ENCODE measurements around the gene SRSF6.

The SRSF6 gene

DNA sequence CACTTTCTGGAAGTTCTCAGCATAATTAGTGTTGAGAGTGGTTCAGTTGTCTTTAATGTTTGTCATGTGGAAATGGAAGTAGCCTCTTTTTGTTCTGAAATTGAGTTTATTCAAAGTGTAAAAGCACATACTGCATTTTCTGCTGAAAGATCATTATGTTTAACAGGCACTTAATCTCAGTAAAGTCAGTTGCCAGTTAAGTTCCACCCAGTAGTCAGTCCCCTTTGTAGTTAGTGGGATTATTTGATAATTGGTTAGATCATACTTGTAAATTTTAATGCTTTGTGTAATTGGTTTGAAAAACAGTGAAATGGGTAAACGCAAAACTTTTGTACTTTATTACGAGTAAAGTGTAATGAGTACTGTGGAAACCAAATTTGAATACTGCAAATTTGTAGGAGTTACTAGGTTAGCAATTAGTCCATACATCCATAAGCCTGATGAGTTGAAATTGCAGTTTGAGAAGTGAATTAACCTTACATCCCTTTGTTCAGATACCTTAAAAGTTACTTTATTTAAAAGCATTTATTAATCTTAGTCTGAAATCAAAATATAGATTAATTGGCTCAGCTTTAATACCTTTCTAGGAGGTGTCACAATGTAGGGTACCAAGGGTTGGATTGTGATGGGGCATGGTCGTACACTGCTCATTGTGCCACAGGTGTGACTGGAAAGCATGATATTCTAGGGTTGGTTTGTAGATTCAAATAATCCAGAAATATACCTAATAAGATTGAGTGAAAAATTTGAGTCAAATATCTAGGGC is 4.4 kb downstream of the SRSF6 start:
- H3K27ac ChIP-seq (replicated peaks): no peak overlapping the region
- no peak for DNase-seq (ENCODE audit: low read depth in 1 of 2, low spot score in 1 of 2)
- no peak overlapping the region for H3K4me3 ChIP-seq (replicated peaks; ENCODE audit: insufficient read depth, low read length)
- TF ChIP-seq SPI1 (IDR thresholded peaks at IDR 0.05; ENCODE audit: borderline replicate concordance, low read depth): no peak
- TF ChIP-seq, protein P1, sequence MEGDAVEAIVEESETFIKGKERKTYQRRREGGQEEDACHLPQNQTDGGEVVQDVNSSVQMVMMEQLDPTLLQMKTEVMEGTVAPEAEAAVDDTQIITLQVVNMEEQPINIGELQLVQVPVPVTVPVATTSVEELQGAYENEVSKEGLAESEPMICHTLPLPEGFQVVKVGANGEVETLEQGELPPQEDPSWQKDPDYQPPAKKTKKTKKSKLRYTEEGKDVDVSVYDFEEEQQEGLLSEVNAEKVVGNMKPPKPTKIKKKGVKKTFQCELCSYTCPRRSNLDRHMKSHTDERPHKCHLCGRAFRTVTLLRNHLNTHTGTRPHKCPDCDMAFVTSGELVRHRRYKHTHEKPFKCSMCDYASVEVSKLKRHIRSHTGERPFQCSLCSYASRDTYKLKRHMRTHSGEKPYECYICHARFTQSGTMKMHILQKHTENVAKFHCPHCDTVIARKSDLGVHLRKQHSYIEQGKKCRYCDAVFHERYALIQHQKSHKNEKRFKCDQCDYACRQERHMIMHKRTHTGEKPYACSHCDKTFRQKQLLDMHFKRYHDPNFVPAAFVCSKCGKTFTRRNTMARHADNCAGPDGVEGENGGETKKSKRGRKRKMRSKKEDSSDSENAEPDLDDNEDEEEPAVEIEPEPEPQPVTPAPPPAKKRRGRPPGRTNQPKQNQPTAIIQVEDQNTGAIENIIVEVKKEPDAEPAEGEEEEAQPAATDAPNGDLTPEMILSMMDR (IDR thresholded peaks at IDR 0.05; ENCODE audit: insufficient read depth, low read length): no peak
- TF ChIP-seq GABPA (IDR thresholded peaks at IDR 0.05; ENCODE audit: low read depth): no peak
- TF ChIP-seq POLR2AphosphoS5 (IDR thresholded peaks at IDR 0.05; ENCODE audit: low read depth): no peak
- TF ChIP-seq, protein P2, sequence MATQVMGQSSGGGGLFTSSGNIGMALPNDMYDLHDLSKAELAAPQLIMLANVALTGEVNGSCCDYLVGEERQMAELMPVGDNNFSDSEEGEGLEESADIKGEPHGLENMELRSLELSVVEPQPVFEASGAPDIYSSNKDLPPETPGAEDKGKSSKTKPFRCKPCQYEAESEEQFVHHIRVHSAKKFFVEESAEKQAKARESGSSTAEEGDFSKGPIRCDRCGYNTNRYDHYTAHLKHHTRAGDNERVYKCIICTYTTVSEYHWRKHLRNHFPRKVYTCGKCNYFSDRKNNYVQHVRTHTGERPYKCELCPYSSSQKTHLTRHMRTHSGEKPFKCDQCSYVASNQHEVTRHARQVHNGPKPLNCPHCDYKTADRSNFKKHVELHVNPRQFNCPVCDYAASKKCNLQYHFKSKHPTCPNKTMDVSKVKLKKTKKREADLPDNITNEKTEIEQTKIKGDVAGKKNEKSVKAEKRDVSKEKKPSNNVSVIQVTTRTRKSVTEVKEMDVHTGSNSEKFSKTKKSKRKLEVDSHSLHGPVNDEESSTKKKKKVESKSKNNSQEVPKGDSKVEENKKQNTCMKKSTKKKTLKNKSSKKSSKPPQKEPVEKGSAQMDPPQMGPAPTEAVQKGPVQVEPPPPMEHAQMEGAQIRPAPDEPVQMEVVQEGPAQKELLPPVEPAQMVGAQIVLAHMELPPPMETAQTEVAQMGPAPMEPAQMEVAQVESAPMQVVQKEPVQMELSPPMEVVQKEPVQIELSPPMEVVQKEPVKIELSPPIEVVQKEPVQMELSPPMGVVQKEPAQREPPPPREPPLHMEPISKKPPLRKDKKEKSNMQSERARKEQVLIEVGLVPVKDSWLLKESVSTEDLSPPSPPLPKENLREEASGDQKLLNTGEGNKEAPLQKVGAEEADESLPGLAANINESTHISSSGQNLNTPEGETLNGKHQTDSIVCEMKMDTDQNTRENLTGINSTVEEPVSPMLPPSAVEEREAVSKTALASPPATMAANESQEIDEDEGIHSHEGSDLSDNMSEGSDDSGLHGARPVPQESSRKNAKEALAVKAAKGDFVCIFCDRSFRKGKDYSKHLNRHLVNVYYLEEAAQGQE (IDR thresholded peaks at IDR 0.05; ENCODE audit: insufficient replicate concordance, low read depth): no peak
- no peaks in the 10 kb centered on the region for H3K27me3 ChIP-seq (ENCODE audit: insufficient read depth, poor library complexity, severe bottlenecking)

DNA sequence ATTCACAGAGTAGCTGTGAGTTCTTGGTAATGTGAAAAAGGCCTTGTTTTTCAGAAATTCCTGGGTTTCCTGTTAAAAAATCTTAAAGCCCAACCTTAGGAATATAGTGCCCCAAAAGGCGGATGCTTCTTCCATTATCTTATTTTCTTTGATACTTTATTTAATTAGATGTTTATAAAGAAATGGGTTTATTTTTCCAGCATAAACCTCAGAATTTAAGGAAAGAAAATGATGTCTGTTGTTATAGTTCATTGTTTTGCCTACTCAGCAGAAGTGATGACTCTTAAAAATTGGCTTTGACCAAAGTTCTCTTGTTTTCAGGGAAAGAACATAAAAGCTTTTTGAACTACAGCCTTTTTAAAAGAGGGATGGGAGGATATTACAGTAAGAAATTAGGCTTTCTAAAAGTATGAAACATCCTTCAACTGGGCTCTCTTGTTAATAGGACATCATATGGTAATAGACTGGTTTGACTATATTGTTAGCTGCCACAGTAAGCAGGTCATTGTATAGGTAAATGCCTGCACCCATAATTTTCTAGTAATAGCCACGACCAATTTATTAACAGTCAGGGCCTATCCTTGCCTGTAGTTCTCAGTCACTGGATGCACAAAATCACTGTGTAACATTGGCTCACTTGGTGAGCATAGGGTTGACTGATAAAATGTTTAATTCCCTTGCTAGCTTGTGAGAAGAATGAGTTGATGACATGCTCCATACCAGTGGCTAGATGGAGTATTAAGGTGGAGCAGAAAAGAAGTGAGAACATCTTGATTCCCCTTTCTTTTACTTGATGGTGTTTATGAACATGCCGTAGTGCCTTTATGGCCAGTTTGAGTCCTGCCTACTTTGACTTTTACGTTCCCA is 5.2 kb downstream of the SRSF6 start:
- TF ChIP-seq POLR2AphosphoS5 (IDR thresholded peaks at IDR 0.05; ENCODE audit: low read depth) (0 out of 2 replicates have a peak, but pooled peaks have one; percentile 15), SPI1 (IDR thresholded peaks at IDR 0.05; ENCODE audit: borderline replicate concordance, low read depth) (no peak)
- Histone ChIP-seq H3K27me3 (ENCODE audit: insufficient read depth, poor library complexity, severe bottlenecking) (no peaks in the 10 kb centered on the region), H3K4me3 (replicated peaks; ENCODE audit: insufficient read depth, low read length) (no peak overlapping the region), H3K27ac (replicated peaks) (no peak overlapping the region)
- no peak for DNase-seq (ENCODE audit: low read depth in 1 of 2, low spot score in 1 of 2)

DNA sequence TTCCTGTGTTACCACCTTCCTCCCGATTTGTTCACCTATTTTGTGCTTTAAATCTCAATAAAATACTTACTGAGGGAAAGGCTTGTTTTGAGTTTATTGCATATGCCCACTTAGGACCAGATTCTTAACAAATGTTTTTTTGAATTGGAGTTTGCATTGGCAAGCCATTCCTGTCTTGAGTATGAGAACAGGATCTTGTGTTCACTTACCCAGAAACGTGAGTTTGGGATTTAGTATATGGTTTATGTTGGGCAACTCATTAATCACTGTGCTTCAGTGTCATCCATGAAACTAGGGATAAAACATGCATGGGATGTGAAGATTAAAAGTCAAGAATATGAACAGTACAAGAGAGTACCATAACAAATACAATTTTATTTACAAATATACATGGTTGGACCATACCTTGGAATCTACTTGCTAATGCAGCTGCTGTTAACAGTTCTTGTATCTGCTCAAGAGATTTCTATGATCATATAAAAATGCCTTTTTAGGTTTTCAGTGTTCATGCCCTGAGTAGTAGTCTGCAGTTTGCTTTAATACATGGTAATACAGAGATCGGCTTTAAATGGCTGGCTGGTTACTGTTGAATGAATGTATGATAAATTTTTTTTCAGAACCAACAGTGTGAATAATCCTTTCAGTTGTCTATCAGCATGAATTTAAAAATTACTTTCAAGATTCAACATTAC is 6.0 kb downstream of the SRSF6 start:
- Histone ChIP-seq H3K27me3 (ENCODE audit: insufficient read depth, poor library complexity, severe bottlenecking) (no peaks in the 10 kb centered on the region), H3K4me3 (replicated peaks; ENCODE audit: insufficient read depth, low read length) (no peak overlapping the region), H3K27ac (replicated peaks) (no peak overlapping the region)
- TF ChIP-seq, protein P2 (IDR thresholded peaks at IDR 0.05; ENCODE audit: insufficient replicate concordance, low read depth): no peak
- no peak for TF ChIP-seq GABPA (IDR thresholded peaks at IDR 0.05; ENCODE audit: low read depth)
- DNase-seq (ENCODE audit: low read depth in 1 of 2, low spot score in 1 of 2): no peak

DNA sequence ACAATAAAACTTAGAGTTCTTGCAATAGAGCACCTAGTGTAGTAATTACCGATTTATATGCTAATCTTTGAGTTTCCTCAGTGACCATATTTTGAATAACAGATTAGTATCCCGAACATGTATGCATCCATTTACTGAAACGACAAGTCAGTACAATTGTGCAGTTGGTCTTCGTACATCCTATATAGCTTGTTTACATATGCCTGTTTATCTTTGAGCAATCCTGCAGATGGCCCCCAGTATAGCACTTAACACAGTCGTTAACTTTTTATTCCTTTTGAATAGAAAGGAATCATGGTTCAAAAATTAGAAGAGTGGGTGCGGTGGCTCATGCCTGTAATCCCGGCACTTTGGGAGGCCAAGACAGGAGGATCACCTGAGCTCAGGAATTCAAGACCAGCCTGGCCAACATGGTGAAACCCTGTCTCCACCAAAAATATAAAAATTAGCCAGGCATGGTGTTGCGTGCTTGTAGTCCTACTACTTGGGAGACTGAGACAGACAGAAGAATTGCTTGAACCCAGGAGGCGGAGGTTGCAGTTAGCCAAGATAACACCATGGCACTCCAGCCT is 6.6 kb downstream of the SRSF6 start:
- H3K27ac ChIP-seq (replicated peaks): no peak overlapping the region
- no peak overlapping the region for H3K4me3 ChIP-seq (replicated peaks; ENCODE audit: insufficient read depth, low read length)
- no peaks in the 10 kb centered on the region for H3K27me3 ChIP-seq (ENCODE audit: insufficient read depth, poor library complexity, severe bottlenecking)
- peak; percentile 56; the same call in 1 of the 2 replicates for TF ChIP-seq POLR2AphosphoS5 (IDR thresholded peaks at IDR 0.05; ENCODE audit: low read depth)
- TF ChIP-seq, protein P2 (IDR thresholded peaks at IDR 0.05; ENCODE audit: insufficient replicate concordance, low read depth): no peak
- no peak for DNase-seq (ENCODE audit: low read depth in 1 of 2, low spot score in 1 of 2)
